IPS DF 19.7 (cell line): Measurements from ENCODE around the gene MINAR1.
"Not testable (repeated sequence)": the region's sequence is repeated elsewhere in the genome, so short reads cannot be mapped to it uniquely, and the experiment has no call there.

ENCODE experiments used
- DNase-seq: peaks from one replicate; pipeline ENCODE4 v3.0.0-alpha.2; 2013; ENCODE audit warnings: low read depth, low spot score

MINAR1 gene

GRCh38 chr15:79431636-79432344, at the start of gene MINAR1:
TSS of gene MINAR1 (plus strand) at chr15:79432336. CDS start at chr15:79456148, 23,812 bp downstream.
- DNase-seq, result no peak

- no peak for DNase-seq
These were observed 37.9 kb upstream of the MINAR1 start for GRCh38 chr15:79394231-79394630.

DNA sequence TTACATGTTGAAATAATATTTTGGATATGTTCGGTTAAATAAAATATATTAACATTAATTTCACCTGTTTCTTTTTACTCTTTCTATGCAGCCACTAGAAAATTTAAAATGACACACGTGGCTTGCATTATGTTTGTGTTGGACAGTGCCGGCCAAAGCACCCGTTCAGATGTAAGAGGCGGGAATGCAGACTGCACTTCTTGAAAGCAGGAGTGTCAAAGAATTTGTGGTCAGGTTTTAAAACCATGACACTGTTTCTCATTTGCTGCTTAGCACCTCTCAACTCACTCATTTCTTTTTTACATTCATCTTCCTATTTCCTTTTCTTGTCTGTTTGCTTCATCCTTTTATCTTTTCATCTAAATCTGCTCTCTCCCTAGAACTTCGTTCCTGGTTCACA, 35.3 kb upstream of the MINAR1 start:
- DNase-seq, result no peak

DNA sequence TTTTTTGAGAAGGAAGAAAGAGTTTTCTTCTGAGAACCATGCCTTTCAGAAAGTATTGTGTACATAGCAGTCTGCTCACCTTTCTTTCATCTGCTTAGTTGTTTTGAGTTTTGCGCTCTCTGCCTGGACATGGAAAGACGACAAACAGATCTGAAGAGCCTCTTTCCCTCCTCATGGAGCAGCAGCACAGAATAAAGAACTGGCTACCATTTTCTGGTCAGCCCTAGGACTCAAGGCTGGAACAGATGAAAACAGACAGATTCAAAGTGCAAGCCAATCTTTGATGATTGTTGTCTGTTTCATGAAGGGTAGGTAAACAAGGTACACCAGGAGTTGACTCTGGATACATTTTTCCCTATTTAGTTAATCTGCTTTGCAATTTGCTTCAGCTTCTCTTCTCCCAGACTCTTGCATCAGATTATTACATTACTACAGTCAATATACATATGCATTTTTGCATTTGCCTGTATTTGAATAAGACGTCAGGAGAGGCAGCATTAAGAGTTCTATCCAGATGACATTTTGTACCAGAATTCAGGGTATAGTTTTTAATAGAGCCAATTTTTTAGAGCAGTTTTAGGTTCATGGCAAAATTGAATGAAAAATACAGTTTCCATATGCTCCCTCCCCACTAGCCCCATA, 34.7 kb upstream of the MINAR1 start:
- DNase-seq, result no peak

DNA sequence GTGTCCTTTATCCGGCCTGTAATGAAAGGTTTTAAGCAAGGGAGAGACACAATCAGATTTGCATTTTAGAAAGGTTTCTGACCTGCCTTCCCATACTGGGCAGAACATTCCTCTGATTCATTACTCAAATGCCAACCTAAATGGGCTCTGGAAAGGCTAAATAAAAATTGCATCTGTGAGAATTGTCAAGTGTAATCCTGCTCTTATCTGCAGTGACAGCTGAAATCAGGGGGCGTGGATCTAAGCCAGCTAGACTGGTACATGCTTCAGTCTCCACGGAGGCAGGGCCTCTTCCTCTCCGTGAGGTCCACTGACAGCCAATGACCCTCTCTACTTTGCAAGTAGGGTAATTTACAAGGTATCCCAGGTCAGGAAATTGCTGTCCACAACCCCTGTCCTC, 32.5 kb upstream of the MINAR1 start:
- DNase-seq, result no peak

DNA sequence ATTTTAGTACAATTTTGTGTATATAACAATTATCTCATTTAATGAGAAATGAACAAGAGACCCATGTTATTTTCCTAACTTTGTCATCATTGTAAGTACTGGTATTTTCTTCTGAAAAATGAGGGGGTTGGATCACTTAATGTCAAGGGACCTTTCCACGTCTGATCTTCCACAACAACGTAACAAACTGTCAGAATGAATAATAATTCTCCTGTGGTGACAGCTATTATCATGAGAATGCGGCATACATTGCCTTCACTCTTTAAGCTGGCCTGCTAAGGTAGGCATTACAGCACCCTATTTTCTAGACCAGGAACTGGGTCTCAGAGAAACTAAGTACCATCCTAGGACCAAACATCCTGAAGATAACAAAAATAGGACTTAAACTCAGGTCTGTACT, 31.5 kb upstream of the MINAR1 start:
- no peak for DNase-seq

DNA sequence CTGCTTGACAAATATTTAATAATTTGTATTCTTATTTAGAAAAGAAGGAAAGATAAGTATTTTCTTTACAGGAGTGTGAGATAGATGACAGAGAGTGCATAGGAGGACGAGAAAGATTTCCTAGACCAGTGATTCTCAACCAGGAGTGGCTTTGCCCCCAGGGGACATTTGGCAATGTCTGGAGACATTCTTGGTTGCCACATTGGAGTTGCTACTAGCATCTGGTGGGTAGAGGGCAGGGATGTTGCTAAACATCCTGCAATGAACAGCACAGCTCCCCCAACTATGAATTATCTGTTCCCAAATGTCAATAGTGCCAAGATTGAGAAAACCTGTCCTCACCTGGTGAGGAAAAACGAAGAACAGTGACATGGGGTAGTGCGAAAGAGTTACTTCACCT, 30.8 kb upstream of the MINAR1 start:
- DNase-seq, result no peak

- DNase-seq, result no peak
These were observed 30.0 kb upstream of the MINAR1 start for GRCh38 chr15:79402136-79402535.

DNA sequence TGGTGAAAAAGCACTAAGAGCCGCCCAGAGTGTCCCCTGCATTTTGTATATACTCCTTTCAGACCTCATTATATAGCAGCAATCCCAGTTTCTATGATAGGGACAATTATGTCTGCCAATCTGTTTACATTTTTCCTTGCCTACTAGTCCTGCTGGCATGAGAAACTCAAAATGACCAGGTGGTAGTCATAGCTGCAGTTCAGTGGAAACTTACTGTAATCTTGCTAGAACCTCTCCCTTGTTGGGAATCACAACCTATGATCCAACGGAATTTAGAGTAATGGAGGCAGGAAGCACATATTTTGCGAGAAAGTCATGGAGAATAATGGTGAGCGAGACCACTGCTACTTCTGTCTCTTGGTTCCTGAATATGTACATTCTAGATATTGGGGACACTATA, 28.6 kb upstream of the MINAR1 start:
- no peak for DNase-seq

DNA sequence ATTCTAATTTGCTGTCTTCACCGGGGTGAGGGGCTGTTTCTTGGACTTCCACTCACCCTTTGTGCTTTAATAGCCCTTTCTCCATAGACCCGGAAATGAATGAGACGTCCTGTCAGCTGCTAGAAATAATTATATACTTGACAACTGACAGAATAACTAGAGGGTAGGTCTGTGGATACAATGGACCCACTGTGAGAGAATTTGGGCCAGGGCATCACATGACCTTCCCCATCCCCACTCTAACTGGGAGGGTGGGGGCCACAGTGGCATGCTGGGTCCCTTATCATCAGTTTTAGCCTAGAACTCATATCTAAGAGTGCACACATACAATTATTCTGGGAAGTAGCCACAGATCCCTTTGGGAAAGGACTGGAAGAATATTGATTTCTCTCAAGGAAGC, 25.9 kb upstream of the MINAR1 start:
- DNase-seq, result no peak

DNA sequence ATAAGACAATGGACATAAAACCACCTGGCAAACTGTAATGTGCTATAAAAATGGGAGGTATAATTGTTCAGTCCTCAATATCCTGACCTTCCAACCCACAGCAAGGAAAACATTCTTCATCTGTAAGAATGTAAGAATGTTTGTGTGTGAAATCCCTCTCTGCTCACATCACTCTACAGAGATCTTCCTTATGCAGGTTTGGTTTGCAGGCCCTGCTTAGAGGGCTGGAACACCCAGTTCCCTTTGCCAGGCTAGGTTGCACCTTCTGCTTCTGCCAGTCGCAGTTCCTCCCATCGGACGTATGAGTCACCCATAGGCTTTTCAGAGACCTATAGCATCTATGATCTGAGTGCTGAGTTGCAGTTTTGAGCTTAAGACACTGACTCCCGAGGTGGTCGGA, 24.1 kb upstream of the MINAR1 start:
- DNase-seq, result no peak

- DNase-seq, result no peak
These were observed 21.9 kb upstream of the MINAR1 start for GRCh38 chr15:79410237-79410636.

DNA sequence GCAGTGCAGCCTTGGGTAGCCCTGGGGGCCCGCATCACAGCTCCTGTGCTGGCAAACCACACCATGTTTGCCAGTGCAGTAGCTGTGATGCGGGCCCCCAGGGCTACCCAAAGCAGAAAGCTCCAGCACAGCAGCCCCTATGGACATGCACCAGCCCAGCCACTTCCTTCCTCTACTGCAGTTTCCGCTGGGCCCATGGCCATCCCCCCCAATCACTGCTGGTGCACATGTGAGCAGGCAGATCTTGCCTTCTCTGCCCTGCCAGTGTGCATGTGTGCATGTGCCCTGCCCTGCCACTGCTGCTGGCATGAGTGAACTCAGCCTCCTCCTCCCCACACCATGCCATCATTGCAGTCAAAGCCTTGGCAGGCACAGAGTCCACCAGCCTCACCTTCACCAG, 20.1 kb upstream of the MINAR1 start:
- no peak for DNase-seq

GRCh38 chr15:79412429-79412828, 19.7 kb upstream of the MINAR1 start:
- no peak for DNase-seq

DNA sequence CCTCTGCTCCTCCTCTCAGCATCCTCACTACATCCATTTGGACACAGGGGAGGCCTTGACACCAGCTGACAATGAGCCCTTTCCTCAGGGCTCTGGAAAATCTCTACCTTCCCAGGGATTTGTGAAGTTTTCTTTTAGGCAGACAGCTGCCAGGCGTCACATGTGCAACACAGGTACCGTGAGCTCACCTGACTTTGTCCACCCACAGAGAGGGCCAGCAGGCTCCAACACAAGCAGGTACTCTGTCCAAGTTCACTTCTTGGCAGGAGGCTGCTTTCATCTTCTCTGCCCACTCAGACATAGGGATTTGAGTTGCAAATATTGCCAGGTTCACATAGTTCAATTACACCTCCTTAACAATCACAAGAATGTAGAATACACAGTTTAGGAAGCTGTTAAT, 15.3 kb upstream of the MINAR1 start:
- DNase-seq, result no peak

- DNase-seq, result no peak
These were observed 13.3 kb upstream of the MINAR1 start for GRCh38 chr15:79418693-79419279.

GRCh38 chr15:79425591-79426295, 6.4 kb upstream of the MINAR1 start:
- DNase-seq, result no peak

DNA sequence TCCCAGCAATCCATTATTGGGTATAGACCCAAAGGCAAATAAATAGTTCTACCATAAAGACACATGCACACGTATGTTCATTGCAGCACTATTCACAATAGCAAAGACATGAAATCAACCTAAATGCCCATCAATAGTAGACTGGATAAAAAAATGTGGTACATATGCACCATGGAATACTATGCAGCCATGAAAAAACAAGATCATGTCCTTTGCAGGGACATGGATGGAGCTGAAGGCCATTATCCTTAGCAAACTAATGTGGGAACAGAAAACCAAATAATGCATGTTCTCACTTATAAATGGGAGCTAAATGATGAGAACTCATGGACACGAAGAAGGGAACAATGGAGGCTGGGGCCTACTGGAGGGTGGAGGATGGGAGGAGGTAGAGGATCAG, 5.2 kb upstream of the MINAR1 start:
- DNase-seq, result not testable (repeated sequence)

DNA sequence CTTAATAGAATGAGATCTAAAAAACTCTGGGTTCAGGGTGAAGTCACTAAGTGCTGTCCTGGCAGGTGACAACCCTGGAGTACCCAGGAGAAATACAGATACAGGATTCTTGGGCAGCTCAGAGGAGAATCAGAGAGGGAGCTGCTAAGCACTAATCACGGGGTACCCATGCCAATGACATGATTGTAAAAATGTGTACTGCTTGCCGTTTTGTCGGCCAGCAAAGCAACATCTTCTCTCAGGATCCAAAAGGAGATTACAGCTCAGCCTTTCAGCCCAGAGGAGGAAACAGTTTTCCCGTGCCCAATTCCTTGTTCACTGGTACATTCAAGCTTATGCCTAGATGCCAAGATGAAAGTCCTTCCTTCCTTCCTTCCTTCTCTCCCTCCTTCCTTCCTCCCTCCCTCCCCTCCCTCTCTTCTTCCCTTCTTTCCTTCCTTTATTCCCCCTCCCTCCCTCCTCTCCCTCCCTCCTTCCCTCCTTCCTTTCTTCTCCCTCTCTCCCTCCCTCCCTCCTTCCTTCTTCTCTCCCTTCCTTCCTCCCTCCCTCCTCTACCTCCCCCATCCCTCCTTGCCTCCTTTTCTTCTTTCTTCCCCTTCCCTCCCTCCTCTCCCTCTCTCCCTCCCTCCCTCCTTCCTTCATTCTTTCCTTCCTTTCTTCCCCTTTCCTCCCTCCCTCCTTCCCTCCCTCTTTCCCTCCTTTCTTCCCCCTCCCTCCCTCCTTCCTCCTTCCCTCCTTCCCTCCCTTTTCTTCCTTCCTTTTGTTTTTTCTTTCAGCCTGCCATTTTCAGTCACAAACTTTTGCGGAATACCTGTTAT, 4.1 kb upstream of the MINAR1 start:
- DNase-seq, result no peak

DNA sequence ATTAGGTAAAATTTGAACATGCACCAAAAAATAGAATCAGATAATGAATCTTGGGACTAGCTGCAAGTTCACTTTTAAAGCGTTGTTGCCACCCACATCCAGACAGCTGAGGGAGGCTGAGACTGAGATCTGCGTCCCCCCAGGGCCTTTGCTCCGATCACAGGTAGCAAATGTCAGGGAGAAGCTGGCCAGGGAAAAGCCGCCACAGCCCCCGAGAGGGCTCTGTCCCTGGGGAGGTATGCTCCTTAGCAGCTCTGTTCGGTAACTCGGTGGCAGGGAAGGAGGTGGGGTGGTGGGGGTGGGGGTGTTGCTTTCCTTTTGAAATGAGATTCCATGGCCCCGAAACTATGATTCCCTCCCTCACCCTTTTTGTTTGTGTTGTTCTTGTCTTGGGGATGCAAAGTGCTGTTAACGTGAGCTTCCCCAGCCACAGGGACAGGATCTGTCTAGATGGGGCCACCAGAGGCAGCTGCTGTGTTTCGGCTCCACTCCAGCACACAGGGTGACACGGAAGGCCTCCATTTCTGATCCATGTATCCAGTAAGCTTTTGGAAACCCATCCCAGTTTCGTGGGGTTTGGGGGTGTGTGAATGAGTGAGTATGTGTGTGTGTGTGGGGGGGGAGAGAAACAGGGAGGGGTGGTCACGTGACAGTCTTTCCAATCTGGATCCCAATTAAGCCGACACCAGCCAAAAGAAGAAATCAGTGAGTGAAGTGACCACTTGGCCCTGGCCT, 1.1 kb upstream of the MINAR1 start:
- DNase-seq, result no peak
